ENCODE results near the gene UGGT2.

Gene UGGT2

GRCh38 chr13:95926231-95926630 lies 127.0 kb downstream of the UGGT2 start:
- H3K9me3 ChIP-seq (ENCODE audit: control insufficient read depth, insufficient read depth, low read length) = peaks cover 10% of the 10 kb centered on the region
- H3K36me3 ChIP-seq (ENCODE audit: insufficient read depth, low read length) = peaks cover 7% of the 10 kb centered on the region; the same call in 1 of the 2 replicates

GRCh38 chr13:95924389-95924994 lies 128.7 kb downstream of the UGGT2 start:
- Histone ChIP-seq H3K9ac (ENCODE audit: low read depth, low read length) (no peak overlapping the region), H3K4me1 (ENCODE audit: insufficient read depth, low read length) (peaks cover 4% of the 10 kb centered on the region; the same call in 1 of the 2 replicates), H3K36me3 (ENCODE audit: insufficient read depth, low read length) (no peaks in the 10 kb centered on the region), H3K9me3 (ENCODE audit: control insufficient read depth, insufficient read depth, low read length) (peaks cover 4% of the 10 kb centered on the region)

More at GRCh38 chr13:95926231-95926630, 127.0 kb downstream of the UGGT2 start:
- Histone ChIP-seq H3K4me1 (ENCODE audit: insufficient read depth, low read length) (peaks cover 4% of the 10 kb centered on the region; the same call in 1 of the 2 replicates), H3K9ac (ENCODE audit: low read depth, low read length) (no peak overlapping the region)

GRCh38 chr13:95921485-95921884 lies 131.7 kb downstream of the UGGT2 start:
- H3K4me1 ChIP-seq (ENCODE audit: insufficient read depth, low read length) = peaks cover 4% of the 10 kb centered on the region; the same call in 1 of the 2 replicates
- H3K9me3 ChIP-seq (ENCODE audit: control insufficient read depth, insufficient read depth, low read length) = no peaks in the 10 kb centered on the region
- no peaks in the 10 kb centered on the region for H3K36me3 ChIP-seq (ENCODE audit: insufficient read depth, low read length)
- no peak overlapping the region for H3K9ac ChIP-seq (ENCODE audit: low read depth, low read length)

- H3K4me1 ChIP-seq (ENCODE audit: insufficient read depth, low read length) = peaks cover 4% of the 10 kb centered on the region; the same call in 1 of the 2 replicates
- H3K36me3 ChIP-seq (ENCODE audit: insufficient read depth, low read length) = no peaks in the 10 kb centered on the region
- no peak overlapping the region for H3K9ac ChIP-seq (ENCODE audit: low read depth, low read length)
- H3K9me3 ChIP-seq (ENCODE audit: control insufficient read depth, insufficient read depth, low read length) = no peaks in the 10 kb centered on the region
Observed at GRCh38 chr13:95920485-95920884, 132.7 kb downstream of the UGGT2 start.

- H3K36me3 ChIP-seq (ENCODE audit: insufficient read depth, low read length) = no peaks in the 10 kb centered on the region
- no peaks in the 10 kb centered on the region for H3K4me1 ChIP-seq (ENCODE audit: insufficient read depth, low read length)
- H3K9me3 ChIP-seq (ENCODE audit: control insufficient read depth, insufficient read depth, low read length) = no peaks in the 10 kb centered on the region
- no peak overlapping the region for H3K9ac ChIP-seq (ENCODE audit: low read depth, low read length)
Observed at GRCh38 chr13:95918860-95919259, 134.3 kb downstream of the UGGT2 start.

GRCh38 chr13:95914991-95915501 lies 138.2 kb downstream of the UGGT2 start:
- no peaks in the 10 kb centered on the region for H3K9me3 ChIP-seq (ENCODE audit: control insufficient read depth, insufficient read depth, low read length)
- no peaks in the 10 kb centered on the region for H3K36me3 ChIP-seq (ENCODE audit: insufficient read depth, low read length)
- H3K4me1 ChIP-seq (ENCODE audit: insufficient read depth, low read length) = no peaks in the 10 kb centered on the region
- no peak overlapping the region for H3K9ac ChIP-seq (ENCODE audit: low read depth, low read length)

GRCh38 chr13:95906999-95907398 lies 146.2 kb downstream of the UGGT2 start:
- H3K9ac ChIP-seq (ENCODE audit: low read depth, low read length) = no peak overlapping the region
- H3K4me1 ChIP-seq (ENCODE audit: insufficient read depth, low read length) = no peaks in the 10 kb centered on the region
- H3K36me3 ChIP-seq (ENCODE audit: insufficient read depth, low read length) = no peaks in the 10 kb centered on the region
- no peaks in the 10 kb centered on the region for H3K9me3 ChIP-seq (ENCODE audit: control insufficient read depth, insufficient read depth, low read length)

GRCh38 chr13:95903569-95903968 lies 149.6 kb downstream of the UGGT2 start:
- H3K9me3 ChIP-seq (ENCODE audit: control insufficient read depth, insufficient read depth, low read length) = no peaks in the 10 kb centered on the region
- no peak overlapping the region for H3K9ac ChIP-seq (ENCODE audit: low read depth, low read length)
- no peaks in the 10 kb centered on the region for H3K4me1 ChIP-seq (ENCODE audit: insufficient read depth, low read length)
- no peaks in the 10 kb centered on the region; the same call in 1 of the 2 replicates for H3K36me3 ChIP-seq (ENCODE audit: insufficient read depth, low read length)

GRCh38 chr13:95902741-95903140 lies 150.5 kb downstream of the UGGT2 start:
- no peaks in the 10 kb centered on the region for H3K4me1 ChIP-seq (ENCODE audit: insufficient read depth, low read length)
- no peaks in the 10 kb centered on the region for H3K9me3 ChIP-seq (ENCODE audit: control insufficient read depth, insufficient read depth, low read length)
- no peaks in the 10 kb centered on the region; the same call in 1 of the 2 replicates for H3K36me3 ChIP-seq (ENCODE audit: insufficient read depth, low read length)
- H3K9ac ChIP-seq (ENCODE audit: low read depth, low read length) = no peak overlapping the region

- H3K9ac ChIP-seq (ENCODE audit: low read depth, low read length) = no peak overlapping the region
- no peaks in the 10 kb centered on the region; the same call in 1 of the 2 replicates for H3K36me3 ChIP-seq (ENCODE audit: insufficient read depth, low read length)
- H3K4me1 ChIP-seq (ENCODE audit: insufficient read depth, low read length) = no peaks in the 10 kb centered on the region
- H3K9me3 ChIP-seq (ENCODE audit: control insufficient read depth, insufficient read depth, low read length) = no peaks in the 10 kb centered on the region
Observed at GRCh38 chr13:95898256-95898655, 154.9 kb downstream of the UGGT2 start.

GRCh38 chr13:95896301-95896700 lies 156.9 kb downstream of the UGGT2 start:
- H3K4me1 ChIP-seq (ENCODE audit: insufficient read depth, low read length) = no peaks in the 10 kb centered on the region
- H3K36me3 ChIP-seq (ENCODE audit: insufficient read depth, low read length) = no peaks in the 10 kb centered on the region
- H3K9me3 ChIP-seq (ENCODE audit: control insufficient read depth, insufficient read depth, low read length) = no peaks in the 10 kb centered on the region
- H3K9ac ChIP-seq (ENCODE audit: low read depth, low read length) = no peak overlapping the region

- no peaks in the 10 kb centered on the region for H3K9me3 ChIP-seq (ENCODE audit: control insufficient read depth, insufficient read depth, low read length)
- H3K9ac ChIP-seq (ENCODE audit: low read depth, low read length) = no peak overlapping the region
- peaks cover 3% of the 10 kb centered on the region; the same call in 1 of the 2 replicates for H3K36me3 ChIP-seq (ENCODE audit: insufficient read depth, low read length)
- H3K4me1 ChIP-seq (ENCODE audit: insufficient read depth, low read length) = no peaks in the 10 kb centered on the region
Observed at GRCh38 chr13:95893861-95894260, 159.3 kb downstream of the UGGT2 start.

GRCh38 chr13:95882121-95882520 lies 171.1 kb downstream of the UGGT2 start:
- no peak overlapping the region for H3K9ac ChIP-seq (ENCODE audit: low read depth, low read length)
- H3K4me1 ChIP-seq (ENCODE audit: insufficient read depth, low read length) = no peaks in the 10 kb centered on the region
- H3K9me3 ChIP-seq (ENCODE audit: control insufficient read depth, insufficient read depth, low read length) = no peaks in the 10 kb centered on the region
- no peaks in the 10 kb centered on the region for H3K36me3 ChIP-seq (ENCODE audit: insufficient read depth, low read length)

- Histone ChIP-seq H3K4me1 (ENCODE audit: insufficient read depth, low read length) (no peaks in the 10 kb centered on the region), H3K9me3 (ENCODE audit: control insufficient read depth, insufficient read depth, low read length) (no peaks in the 10 kb centered on the region), H3K36me3 (ENCODE audit: insufficient read depth, low read length) (no peaks in the 10 kb centered on the region)
Observed at GRCh38 chr13:95880331-95880730, 172.9 kb downstream of the UGGT2 start.

GRCh38 chr13:95874286-95874685 lies 178.9 kb downstream of the UGGT2 start:
- Histone ChIP-seq H3K4me1 (ENCODE audit: insufficient read depth, low read length) (no peaks in the 10 kb centered on the region), H3K9me3 (ENCODE audit: control insufficient read depth, insufficient read depth, low read length) (no peaks in the 10 kb centered on the region), H3K9ac (ENCODE audit: low read depth, low read length) (no peak overlapping the region), H3K36me3 (ENCODE audit: insufficient read depth, low read length) (no peaks in the 10 kb centered on the region)

More at GRCh38 chr13:95880331-95880730, 172.9 kb downstream of the UGGT2 start:
- no peak overlapping the region for H3K9ac ChIP-seq (ENCODE audit: low read depth, low read length)
